NB4 (cell line): ENCODE measurements around the gene MICU1.

Source experiments
- DNase-seq: peaks from one replicate; pipeline ENCODE4 v3.0.0; 2010; ENCODE audit warnings: low read depth
- H3K4me3 ChIP-seq: one replicate; pipeline ENCODE4 v1.5.1; 2011; ENCODE audit warnings: mild to moderate bottlenecking, low read depth, low read length, moderate library complexity
- MYC ChIP-seq: IDR thresholded peaks from 2 replicates; pipeline ENCODE4 v1.6.1; 2011; ENCODE audit warnings: low read depth, low read length
- POLR2A ChIP-seq: IDR thresholded peaks from 2 replicates; pipeline ENCODE4 v1.6.1; 2011; ENCODE audit warnings: mild to moderate bottlenecking; ENCODE audit not compliant: insufficient read length; ENCODE audit errors: extremely low read depth
- TF ChIP-seq, protein P1 (sequence below): IDR thresholded peaks from 2 replicates; pipeline ENCODE4 v1.6.1; 2011; ENCODE audit warnings: low read depth, low read length
- TF ChIP-seq, protein P2 (sequence below): IDR thresholded peaks from one replicate; pipeline ENCODE4 v1.5.1; 2012; ENCODE audit warnings: low read depth, low read length

MICU1 gene

DNA sequence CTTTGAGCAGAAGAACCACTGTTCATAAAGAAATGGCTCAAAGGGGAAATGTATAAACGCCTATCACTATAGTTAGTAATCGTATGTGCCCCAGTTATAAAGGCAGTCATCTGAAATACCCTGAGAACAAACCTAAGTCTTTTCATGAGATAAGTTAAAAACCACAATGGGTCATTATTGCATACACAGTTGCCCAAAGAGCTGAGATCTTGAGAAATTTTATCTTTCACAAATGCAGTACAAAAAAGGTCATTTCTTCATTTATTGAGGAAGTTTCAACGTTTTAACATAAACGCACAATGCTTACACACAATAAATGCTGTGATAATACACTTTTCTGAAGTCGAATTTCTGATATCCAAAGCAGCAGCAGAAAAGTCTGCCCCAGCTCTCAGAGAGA is 114.4 kb downstream of the MICU1 start:
- TF ChIP-seq, protein P1, sequence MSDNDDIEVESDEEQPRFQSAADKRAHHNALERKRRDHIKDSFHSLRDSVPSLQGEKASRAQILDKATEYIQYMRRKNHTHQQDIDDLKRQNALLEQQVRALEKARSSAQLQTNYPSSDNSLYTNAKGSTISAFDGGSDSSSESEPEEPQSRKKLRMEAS = no peak
- TF ChIP-seq MYC (no peak; the same call in 1 of the 2 replicates), POLR2A (no peak)
- TF ChIP-seq, protein P2, sequence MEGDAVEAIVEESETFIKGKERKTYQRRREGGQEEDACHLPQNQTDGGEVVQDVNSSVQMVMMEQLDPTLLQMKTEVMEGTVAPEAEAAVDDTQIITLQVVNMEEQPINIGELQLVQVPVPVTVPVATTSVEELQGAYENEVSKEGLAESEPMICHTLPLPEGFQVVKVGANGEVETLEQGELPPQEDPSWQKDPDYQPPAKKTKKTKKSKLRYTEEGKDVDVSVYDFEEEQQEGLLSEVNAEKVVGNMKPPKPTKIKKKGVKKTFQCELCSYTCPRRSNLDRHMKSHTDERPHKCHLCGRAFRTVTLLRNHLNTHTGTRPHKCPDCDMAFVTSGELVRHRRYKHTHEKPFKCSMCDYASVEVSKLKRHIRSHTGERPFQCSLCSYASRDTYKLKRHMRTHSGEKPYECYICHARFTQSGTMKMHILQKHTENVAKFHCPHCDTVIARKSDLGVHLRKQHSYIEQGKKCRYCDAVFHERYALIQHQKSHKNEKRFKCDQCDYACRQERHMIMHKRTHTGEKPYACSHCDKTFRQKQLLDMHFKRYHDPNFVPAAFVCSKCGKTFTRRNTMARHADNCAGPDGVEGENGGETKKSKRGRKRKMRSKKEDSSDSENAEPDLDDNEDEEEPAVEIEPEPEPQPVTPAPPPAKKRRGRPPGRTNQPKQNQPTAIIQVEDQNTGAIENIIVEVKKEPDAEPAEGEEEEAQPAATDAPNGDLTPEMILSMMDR = no peak
- DNase-seq = peak; percentile 88
- H3K4me3 ChIP-seq = no peak overlapping the region

GRCh38 chr10:72509941-72510340 is 115.9 kb downstream of the MICU1 start:
- peak; percentile 76 for DNase-seq
- TF ChIP-seq POLR2A (no peak), MYC (peak; percentile 52; the same call in 1 of the 2 replicates)
- no peak overlapping the region for H3K4me3 ChIP-seq

DNA sequence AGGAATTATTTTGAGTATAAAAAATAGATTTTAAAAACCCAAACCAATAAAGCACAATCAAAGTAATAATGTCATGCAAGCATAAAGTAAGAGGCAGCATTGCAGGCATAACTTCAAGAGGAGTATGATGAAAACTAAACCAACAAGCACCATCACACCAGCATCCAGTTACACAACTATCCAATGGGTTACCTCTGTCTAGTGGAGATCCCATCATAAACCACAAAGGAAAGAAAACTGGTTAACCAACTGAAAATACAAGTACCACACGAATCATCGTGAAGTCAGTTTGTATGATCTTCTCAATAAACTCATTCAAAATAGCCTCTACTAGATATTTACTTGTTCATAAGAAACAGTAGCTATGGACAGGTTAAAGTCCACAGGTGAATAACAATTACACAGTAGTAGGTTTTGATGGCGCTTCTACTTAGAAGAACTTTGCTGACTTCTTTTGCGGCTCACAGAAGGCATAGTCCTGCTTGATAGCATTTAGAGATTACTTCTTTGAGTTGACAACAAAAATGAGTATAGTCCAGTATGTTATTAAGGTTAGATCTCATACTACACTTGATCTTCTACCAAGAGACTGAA is 116.6 kb downstream of the MICU1 start:
- DNase-seq = peak; percentile 87
- H3K4me3 ChIP-seq = no peak overlapping the region
- TF ChIP-seq, protein P1 = no peak
- no peak for TF ChIP-seq POLR2A
- no peak for TF ChIP-seq MYC
- TF ChIP-seq, protein P2 = no peak

- TF ChIP-seq, protein P1 = no peak
- TF ChIP-seq MYC (no peak), POLR2A (no peak)
- TF ChIP-seq, protein P2 = no peak
- no peak for DNase-seq
- H3K4me3 ChIP-seq = no peak overlapping the region
Observed at GRCh38 chr10:72508033-72508432, 117.8 kb downstream of the MICU1 start.

GRCh38 chr10:72506474-72506873 is 119.4 kb downstream of the MICU1 start:
- TF ChIP-seq POLR2A = no peak
- TF ChIP-seq MYC = no peak
- TF ChIP-seq, protein P1 = no peak
- TF ChIP-seq, protein P2 = no peak
- DNase-seq = no peak

GRCh38 chr10:72505435-72505834 is 120.4 kb downstream of the MICU1 start:
- no peak overlapping the region for H3K4me3 ChIP-seq
- no peak for DNase-seq
- TF ChIP-seq POLR2A = no peak
- TF ChIP-seq, protein P1 = no peak
- TF ChIP-seq, protein P2 = no peak
- no peak for TF ChIP-seq MYC

More at GRCh38 chr10:72506474-72506873, 119.4 kb downstream of the MICU1 start:
- H3K4me3 ChIP-seq = no peak overlapping the region
